Measurements from ENCODE around the gene RNF207.

RNF207 gene, protein sequence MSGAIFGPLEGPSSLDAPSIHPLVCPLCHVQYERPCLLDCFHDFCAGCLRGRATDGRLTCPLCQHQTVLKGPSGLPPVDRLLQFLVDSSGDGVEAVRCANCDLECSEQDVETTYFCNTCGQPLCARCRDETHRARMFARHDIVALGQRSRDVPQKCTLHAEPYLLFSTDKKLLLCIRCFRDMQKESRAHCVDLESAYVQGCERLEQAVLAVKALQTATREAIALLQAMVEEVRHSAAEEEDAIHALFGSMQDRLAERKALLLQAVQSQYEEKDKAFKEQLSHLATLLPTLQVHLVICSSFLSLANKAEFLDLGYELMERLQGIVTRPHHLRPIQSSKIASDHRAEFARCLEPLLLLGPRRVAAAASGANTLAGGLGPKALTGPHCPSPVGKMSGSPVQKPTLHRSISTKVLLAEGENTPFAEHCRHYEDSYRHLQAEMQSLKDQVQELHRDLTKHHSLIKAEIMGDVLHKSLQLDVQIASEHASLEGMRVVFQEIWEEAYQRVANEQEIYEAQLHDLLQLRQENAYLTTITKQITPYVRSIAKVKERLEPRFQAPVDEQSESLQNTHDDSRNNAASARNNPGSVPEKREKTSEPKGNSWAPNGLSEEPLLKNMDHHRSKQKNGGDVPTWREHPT

DNA sequence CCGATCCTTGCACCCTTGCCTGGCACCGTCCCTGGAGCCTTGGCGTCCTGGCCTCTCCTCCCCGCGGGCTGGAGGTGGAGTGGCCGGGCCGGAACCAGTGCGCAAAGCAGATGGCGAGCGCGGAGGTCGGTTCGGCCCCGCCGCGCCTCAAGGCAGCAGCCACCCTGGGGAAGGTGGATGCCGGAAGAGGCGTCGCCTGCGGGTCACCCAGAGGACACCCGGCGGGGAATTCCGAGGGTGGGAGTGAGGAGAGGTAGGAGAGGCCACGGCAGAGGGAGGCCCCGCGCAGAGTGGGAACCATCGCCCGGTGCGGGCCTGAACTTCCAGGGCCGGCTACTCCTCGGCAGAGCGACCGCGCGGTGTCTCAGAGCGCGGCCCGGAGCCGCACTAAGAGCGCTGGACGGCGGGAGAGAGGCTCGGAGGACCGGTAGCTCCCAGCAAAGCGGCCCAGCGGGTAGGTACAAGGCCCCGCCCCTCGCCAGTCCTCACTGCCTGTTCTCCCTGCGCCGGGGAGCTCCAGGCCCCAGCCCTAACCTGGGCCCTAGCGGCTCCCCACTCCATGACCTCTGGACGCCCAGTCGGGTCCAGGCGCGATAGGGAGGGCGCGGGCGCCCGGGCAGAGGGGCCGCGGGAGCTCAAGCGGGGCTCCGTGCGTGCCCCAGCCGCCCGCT lies at the start of gene RNF207:
RNF207 (plus strand) TSS at position 271 of the 671 bp plus-strand sequence. CDS start 417 bp downstream, outside the sequence.
- no peak for DNase-seq

DNA sequence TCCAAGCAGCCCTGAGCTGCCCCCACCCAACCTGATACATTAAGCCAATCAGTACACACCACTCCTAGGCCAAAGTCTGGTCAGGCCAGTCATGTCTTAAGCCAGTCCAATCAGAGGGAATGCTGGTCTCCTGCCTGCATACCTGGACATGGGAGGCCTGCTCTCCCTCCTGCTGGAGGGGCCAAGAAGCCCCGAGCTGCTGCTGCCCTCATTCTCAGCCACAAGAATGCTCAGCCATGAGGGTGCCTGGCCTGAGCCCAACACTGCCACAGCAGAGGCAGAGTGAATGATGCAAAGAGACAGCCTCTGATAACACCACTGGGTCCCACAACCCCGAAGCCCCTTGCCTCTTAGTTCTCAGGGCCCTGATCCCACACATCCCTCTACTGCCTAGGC lies 48.8 kb upstream of the RNF207 start:
- DNase-seq, result no peak

DNA sequence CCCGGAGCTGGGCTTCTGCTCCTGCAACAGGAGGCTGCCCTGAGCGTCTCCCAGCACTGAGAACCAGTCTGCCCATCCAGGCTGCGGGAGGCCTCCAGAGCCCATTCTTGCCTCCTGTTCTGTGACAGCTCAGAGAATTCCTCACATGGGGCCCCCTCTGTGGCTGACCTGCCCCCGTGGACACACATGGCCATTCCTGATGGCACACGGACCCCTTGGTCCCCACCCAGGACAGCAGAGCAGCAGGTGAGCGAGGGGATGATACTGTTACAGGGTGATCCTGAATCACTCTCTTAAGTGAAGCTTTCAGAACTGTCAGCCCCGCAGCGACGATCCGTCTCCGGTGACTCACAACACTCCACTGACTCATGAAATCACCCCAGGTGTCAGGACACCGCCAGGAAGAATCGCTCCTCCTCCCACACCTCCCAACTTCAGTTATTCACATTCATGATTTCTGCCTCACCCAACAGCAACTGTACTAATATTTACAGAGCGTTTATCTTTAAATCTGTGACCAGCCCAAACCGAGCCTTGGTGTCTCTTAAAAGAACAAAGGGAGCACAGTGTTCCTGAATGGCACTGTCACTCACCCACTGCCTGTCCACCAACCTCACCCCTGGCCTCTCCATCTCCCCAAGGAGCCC lies 48.3 kb upstream of the RNF207 start:
- DNase-seq, result no peak

DNA sequence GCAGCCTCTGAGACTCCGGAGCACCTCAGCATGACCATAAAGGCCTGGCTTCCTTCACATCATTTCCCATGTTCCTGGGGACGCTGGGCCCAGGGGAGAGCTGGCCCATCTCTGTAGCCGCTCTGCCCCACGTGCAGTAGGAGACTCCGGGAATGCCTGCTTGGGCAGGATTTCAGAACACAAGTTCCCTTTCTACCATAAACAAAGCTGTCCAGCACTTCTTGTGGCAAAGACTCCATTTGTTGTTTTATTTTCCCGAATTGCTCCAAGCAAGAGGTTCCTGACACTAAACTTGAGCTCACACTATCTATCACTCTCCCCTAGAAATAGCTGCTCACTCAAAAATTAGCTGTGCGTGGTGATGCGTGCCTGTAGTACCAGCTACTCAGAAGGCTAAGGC lies 47.7 kb upstream of the RNF207 start:
- no peak for DNase-seq

DNA sequence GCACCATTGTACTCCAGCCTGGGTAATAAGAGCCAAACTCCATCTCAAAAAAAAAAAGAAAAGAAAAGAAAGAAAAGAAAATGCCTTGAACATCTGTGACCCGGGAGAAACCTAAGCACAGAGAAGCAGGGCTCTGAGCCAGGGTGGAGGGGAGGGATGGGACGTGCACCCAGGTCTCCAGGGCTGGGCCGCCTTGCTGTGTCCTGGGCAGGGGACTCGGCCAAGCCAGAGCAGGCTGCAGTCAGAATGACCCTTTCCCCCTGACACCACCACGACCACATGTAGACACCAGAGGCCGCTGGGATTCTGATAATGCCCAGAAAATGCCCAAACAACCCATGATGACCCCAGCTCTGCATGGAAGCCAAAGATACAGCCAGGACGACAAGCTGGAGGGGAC lies 43.6 kb upstream of the RNF207 start:
- DNase-seq, result no peak

DNA sequence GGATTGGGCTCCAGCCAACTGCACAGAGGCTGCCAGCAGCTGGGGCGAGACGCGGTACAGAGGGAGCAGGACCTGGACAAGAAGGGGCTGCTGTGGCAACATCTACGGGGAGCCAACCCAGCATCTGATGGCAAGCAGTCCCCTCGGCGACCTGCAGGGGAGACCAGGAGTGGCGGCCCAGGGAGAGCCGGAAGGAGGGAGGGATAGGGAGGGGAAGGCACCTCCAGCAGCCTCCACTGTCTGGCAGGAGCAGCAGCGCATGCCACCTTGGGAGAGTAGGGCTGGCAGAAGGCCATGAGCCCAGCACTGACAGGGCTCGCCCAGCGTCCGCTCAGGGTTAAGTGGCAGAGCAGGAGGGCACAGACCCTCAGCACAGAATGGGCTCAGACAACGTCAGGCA lies 43.1 kb upstream of the RNF207 start:
- DNase-seq, result no peak

DNA sequence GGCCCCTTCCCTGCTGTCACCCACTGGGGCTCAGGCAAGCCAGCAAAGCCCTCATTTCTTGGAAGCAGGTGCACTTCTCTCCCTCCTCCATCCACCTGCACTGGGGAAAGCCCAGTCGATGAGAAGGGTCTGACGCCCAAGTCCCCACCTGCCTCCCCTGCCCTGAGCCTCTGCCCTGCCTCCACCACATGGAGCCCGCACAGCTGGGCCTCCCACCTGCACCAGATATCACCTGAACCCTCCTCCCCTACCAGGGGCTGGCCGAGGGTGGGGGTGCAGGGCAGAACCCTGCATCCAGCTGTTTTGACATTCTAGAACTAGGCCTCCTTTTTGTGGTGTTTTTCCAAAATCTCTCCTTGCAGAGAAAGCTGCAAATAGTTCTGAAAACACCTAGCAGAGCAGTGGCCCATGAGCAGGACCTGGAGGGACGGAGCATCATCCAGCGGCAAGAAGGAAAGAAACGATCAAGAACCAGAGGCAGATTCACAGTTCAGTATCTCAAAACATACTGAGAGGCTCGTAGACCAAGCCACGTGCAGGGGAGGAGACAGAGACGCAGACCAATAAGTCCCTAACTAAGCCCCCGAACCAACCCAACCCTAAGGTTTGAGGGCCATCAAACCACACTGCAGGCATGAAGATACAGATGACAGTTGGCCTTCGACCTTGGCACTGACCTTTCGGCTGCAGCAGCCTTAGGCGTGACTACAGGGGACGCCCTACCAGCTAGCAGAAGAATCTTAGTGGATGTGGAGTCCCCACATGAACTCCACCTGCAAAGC lies 42.5 kb upstream of the RNF207 start:
- no peak for DNase-seq

DNA sequence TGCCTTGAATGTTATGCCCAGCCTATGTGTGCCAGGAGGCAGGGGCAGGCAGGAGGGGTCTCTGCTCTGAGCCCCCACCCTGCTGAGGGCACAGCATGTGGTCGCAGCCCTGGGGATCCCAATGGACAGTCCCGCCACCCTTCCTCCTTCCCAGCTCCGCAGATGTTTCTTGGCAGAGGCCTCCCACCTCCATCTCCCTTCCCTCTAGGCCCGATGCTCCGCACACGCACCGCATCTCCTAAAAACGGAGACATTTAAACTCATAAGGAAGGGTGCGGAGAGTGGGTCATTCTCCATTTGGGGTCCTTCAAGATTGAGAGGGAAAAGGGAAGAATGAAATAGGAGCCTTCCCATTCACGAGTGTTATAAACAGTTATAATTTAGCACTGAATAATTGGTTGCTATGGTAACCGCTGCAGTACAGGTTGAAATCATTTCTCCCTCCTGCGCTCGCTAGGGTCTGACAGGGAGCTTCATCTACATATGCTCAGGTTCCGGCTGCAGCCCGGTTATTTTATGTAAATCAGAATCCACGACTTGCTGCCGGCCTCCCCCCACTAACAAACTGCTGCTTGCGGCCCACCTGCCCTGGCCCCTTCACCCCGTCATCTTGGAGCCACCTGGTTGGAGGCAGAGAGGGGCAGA lies 41.8 kb upstream of the RNF207 start:
- no peak for DNase-seq

DNA sequence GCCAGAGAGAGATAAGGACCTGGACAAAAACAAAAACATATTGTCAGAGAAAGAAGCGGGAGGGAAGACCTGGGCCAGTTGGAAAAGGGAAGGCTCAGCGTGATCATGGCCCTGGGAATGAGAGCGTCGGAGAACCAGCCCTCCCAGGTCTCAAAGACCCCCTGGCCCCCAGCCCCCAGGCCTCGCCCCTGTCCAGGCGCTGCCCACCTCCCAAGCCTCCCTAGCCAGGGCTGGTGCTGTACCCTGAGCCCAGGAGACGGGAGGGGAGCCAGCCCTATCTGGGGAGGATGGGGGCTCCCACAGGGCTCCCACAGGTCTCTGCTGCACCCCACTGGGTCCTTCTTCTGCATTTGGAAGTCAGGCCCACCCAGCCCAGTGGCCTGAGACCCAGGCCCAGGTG lies 40.9 kb upstream of the RNF207 start:
- DNase-seq, result no peak

DNA sequence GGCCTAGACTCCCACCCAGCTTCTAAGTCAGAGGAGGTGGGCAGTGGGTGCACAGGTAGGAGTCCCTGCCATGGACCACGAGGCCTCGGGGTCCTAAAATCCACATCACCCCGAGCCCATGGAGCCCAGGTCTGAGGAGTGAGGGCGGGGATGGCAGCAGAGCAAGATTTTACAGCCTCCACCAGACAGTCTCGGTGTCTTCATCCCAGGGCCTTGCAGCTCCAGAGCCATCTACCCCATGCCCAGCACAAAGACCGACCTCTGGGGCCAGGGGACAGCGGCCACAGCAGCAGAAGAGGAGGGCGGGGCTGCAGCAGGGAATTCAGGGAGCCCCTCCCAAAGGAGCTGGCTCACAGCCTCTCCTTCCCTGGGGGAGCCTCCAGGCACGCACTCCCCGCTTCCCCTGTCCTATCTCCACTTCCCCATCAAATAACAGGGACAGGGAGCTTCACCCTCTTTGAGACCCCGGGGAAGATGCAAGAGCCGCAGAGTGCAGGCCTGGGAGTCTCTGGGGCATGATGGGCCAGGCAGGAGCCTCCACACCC lies 40.4 kb upstream of the RNF207 start:
- DNase-seq, result no peak

DNA sequence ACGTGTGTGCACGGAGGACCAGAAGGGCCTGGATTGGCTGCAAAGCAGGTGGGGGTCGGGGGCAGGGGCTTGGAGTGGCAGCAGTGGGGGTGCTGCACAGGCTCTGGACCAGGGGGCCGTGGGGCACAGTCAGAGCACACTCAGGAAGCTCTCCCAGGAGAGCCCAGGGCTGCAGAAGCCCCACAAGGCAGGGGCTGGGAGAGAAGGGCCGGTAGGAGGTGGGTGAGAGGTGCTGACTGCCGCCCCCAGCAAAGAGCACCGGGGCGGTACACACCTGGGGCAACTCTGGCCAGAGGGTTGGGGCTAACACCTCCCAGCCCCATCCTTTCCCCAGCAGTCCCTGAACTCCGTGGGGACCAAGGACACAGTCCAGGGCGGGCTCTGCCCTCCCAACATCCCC lies 39.7 kb upstream of the RNF207 start:
- no peak for DNase-seq

DNA sequence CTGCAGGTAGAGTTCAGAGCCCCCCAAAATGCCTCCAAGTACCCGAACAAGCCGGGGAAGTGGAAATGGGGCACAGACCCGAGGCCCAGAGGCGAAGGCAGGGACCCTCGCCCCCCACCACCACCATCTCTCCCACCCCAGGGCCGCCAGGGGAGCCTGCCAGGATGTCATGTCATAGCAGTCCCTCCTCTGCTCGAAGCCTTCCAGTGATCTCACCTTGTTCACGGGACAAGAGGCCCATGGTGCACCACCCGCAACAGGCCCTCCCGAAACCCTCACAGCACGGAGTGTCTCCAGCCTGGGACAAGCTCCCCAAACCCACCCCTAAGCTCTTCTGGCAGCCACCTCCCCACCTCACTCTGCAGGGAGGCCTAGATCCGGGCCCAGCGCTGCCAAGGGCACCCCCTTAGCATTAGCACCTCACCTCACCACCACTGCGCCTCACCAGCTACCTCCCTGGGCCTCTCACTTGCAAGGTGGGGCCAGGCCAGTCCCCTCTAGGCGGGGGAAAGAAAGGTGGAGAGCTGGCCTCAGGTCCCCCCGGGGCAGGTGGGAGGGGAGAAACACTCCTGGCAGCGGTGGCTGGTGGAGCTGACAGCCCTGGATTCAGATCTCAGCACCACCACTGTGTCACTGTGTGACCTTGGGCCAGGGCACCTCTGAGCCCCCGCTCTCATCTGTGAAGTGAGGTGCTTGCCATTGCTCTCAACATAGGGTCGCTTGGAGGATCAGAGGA lies 39.1 kb upstream of the RNF207 start:
- DNase-seq, result no peak

DNA sequence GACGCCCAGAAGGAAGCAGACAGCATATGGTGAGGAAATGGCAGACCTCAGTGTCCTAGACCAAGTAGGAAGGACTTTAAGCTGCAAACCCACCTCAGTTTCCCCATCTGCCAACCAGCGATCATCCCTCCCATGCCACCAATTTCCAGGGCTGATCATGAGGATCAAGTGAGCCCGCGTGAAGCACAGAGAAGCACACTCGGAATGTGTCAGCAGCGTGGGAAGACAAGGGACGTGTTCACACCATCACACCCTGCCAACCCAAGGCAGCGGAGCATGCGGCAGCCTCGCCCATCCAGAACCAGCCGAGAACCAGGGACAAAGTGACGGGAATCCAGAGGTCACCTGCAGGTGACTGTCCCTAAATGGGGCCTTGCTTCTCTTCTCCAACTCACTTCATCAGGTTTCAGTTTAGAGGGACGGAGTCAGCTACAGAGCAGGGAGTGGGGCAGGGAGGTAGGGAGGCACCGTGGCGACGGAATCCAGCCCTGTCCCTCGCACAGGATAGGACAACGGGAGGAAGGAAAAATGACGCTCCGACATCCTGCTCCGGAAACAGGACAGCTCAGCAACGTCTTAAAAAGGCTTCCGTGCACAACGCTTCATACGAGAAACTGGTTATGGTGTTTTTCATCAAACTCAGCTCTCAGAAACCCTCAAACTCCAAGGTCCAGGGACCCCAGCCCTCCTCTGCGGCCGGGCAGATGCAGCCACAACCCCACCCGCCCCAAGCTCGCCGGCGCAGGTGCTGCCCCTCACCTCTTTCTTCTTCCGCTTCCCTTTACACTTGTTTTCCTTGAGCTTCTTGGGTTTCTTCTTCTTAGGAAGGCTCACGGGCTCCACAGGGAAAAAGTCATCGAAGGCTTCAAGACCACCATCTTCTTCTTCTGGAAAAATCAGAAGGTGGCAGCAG lies 38.3 kb upstream of the RNF207 start:
- no peak for DNase-seq

DNA sequence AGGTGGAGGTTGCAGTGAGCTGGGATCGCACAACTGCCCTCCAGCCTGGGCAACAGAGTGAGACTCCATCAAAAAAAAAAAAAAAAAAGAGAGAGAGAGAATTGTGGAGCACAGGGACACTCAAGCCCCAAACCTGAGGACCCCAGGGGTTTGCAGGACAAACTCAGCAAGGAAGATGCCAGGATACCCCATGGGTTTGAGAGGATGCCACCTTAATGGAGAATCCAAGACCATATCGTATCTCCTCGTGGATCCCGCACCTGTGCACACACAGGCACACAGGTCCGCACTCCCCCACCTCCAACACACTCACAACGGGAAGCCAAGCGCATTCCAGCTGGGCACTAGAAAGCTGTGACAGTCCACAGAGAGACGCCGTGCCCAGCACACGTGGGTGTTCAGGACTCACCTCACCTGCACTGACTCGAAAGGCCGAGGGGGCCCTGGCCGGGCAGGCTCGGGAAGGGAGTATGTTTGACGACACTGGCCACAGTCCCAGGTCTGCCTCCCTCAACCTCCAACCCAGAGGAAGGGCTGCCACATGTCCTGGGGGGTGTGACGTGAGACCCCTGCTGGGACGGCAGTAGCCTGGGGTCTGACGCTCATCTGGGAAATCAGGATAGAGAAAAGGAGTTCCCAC lies 36.9 kb upstream of the RNF207 start:
- DNase-seq, result no peak

DNA sequence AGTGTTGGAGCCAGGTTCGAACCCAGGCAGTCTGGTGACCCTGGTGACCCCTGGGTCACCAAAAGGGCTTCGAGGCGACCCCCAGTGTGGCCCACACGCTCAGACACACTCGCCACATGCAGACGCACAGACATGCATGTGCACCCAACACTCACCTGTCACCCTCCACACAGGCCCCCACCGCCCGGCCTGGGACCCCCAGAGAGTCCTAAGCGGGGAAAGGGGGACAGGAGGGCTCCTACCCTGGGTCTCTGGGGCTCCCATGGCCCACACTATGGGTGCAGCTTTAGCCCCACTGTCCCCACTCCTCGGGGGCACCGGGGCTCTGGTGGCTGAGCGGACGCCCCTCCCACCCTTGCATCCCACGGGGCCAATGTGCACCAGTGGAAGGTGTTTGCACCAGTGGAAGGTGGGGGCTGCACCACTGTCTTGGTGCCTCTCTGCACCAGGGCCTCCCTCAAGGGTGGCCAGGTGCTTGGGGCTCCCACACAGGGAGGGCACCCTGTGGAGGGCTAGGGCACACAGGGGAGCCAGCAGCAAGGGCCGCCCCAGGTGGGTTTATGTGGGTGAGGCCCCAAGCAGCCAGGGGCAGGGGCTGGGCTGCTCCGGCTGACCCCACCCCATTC lies 35.7 kb upstream of the RNF207 start:
- no peak for DNase-seq

DNA sequence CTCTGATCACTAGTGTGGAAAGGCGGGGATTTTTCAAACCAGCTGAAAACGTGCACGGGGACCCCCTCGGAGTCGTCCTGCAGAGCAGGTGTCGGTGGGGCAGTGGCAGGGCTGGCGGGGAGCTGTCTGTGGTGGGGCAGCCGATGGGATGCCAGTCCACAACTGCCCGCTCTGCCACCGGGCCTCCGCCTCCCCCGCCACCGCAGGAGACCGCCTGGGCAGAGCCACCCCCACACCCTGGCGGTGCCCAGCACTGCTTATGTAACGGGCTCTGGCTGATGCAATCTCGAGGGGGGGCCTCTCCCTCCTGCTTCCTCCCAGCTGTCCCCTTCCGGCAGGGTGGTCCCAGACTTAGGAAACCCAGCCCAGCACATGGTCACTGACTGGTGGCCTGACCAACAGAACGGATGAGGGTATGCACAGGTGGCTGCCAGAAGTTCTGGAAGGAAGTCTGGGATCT lies 35.1 kb upstream of the RNF207 start:
- DNase-seq, result no peak

DNA sequence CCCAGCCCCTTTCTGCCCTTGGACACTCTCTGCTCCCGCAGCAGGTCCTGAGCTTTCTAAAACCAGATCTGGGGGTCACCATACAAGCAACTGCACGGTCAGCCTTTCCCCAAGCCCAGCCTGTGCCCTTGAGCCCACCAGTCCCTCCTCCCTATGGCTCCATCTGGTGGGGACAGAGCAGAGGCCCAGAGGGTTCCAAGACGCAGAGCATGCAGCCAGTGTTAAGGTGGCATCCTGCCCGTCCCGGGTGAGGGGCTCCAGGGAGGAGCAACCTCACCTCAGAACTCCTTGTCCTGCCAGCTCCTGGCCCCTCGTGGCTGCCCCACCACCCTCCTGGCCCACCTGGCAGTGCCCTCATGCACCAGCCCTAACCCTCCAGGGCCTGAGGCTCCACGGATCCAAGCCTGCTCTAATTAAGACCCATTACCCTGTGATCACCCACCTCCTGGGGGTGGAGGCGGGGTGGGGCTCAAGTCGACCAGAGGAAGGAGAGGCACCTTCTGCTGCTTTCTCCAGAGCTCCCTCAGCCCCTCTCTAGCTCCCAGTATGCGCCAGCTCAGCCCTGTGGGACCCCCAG lies 34.3 kb upstream of the RNF207 start:
- no peak for DNase-seq

DNA sequence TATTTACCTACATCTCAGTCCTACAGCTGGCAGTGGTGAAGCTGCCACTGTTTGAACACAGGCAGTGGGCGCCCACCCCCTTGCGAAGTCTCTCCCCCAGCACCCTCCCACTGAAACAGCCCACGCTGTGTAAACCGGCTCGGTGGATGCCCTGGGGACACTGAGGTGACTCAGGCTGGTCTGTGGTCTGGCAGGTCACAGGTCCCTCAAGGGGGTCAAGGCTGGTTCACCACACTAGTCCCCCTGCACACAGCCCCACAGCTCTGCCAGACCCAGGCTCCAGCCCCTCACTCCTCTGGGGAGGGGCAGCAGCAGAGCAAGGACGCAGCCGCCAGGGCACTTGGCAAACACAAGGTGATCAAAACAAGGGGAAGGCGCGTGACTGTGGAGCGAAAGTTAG lies 33.4 kb upstream of the RNF207 start:
- DNase-seq, result no peak
